Neural cell (in vitro differentiated cells): Measurements from ENCODE around the gene SLC16A9.

ENCODE experiments used
- CTCF ChIP-seq: fragments of 450-650 bp; IDR thresholded peaks from 2 replicates; pipeline ENCODE4 v1.5.1; 2014; ENCODE audit warnings: antibody characterized with exemption, mild to moderate bottlenecking, moderate library complexity; ENCODE audit not compliant: poor library complexity, severe bottlenecking
- EP300 ChIP-seq: fragments of 450-650 bp; conservative IDR thresholded peaks from 2 replicates; pipeline ENCODE4 v1.6.1; 2014; ENCODE audit warnings: antibody characterized with exemption, mild to moderate bottlenecking, moderate library complexity; ENCODE audit not compliant: poor library complexity, severe bottlenecking
- EZH2 ChIP-seq: fragments of 200-600, 300-800 bp; shearing (Covaris generic), sonication (generic); IDR thresholded peaks from 2 replicates; pipeline ENCODE4 v1.6.1; 2014; ENCODE audit warnings: antibody characterized with exemption, low read length, borderline replicate concordance, mild to moderate bottlenecking; ENCODE audit not compliant: insufficient read depth, poor library complexity, severe bottlenecking
- MXI1 ChIP-seq: fragments of 450-650 bp; conservative IDR thresholded peaks from 2 replicates; pipeline ENCODE4 v1.6.1; 2014; ENCODE audit warnings: antibody characterized with exemption, mild to moderate bottlenecking; ENCODE audit not compliant: poor library complexity, severe bottlenecking
- POLR2AphosphoS5 ChIP-seq: IDR thresholded peaks from 2 replicates; pipeline ENCODE4 v1.6.1; 2012
- RAD21 ChIP-seq: fragments of 450-650 bp; conservative IDR thresholded peaks from 2 replicates; pipeline ENCODE4 v1.6.1; 2014; ENCODE audit warnings: antibody characterized with exemption, mild to moderate bottlenecking, moderate library complexity
- SMC3 ChIP-seq: fragments of 450-650 bp; conservative IDR thresholded peaks from 2 replicates; pipeline ENCODE4 v1.6.1; 2014; ENCODE audit warnings: antibody characterized with exemption, mild to moderate bottlenecking, moderate library complexity; ENCODE audit not compliant: poor library complexity
- TAF1 ChIP-seq: IDR thresholded peaks from 2 replicates; pipeline ENCODE4 v1.6.1; 2012; ENCODE audit warnings: low read depth
- TF ChIP-seq, protein P1 (sequence below): IDR thresholded peaks from 2 replicates; pipeline ENCODE4 v1.6.1; 2012; ENCODE audit warnings: borderline replicate concordance

DNA sequence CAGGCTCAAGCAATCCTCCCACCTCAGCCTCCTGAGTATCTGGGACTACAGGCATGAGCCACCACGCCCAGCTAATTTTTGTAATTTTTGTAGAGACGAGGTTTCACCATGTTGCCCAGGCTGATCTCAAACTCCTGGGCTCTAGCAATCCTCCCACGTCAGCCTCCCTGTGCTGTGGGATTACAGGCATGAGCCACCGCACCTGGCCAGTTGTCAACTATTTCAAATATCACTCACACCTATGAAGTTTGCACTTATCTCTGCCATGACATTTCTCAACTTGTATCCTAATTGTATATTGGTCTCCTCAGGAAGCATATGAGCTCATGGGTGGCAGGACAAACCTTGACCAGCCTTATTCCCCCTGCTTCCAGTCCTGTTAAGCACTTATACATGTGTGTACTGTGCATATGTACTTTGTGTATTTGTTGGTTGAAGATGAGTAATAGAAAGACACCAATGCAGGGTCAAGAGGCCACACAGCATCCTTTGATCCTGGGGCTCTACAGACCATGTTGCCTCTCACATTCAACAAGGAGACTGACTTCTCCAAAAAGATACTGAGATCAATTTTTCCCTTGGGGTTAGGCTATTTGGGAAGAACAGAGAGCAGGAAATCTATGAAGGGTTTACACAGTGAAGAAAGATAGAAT lies 82.2 kb downstream of the SLC16A9 start:
- TF ChIP-seq CTCF (no peak), EP300 (no peak), MXI1 (no peak), RAD21 (no peak), EZH2 (no peak), POLR2AphosphoS5 (no peak), SMC3 (no peak), TAF1 (no peak)
- TF ChIP-seq, protein P1, sequence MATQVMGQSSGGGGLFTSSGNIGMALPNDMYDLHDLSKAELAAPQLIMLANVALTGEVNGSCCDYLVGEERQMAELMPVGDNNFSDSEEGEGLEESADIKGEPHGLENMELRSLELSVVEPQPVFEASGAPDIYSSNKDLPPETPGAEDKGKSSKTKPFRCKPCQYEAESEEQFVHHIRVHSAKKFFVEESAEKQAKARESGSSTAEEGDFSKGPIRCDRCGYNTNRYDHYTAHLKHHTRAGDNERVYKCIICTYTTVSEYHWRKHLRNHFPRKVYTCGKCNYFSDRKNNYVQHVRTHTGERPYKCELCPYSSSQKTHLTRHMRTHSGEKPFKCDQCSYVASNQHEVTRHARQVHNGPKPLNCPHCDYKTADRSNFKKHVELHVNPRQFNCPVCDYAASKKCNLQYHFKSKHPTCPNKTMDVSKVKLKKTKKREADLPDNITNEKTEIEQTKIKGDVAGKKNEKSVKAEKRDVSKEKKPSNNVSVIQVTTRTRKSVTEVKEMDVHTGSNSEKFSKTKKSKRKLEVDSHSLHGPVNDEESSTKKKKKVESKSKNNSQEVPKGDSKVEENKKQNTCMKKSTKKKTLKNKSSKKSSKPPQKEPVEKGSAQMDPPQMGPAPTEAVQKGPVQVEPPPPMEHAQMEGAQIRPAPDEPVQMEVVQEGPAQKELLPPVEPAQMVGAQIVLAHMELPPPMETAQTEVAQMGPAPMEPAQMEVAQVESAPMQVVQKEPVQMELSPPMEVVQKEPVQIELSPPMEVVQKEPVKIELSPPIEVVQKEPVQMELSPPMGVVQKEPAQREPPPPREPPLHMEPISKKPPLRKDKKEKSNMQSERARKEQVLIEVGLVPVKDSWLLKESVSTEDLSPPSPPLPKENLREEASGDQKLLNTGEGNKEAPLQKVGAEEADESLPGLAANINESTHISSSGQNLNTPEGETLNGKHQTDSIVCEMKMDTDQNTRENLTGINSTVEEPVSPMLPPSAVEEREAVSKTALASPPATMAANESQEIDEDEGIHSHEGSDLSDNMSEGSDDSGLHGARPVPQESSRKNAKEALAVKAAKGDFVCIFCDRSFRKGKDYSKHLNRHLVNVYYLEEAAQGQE: no peak
